ENCODE results near the gene MSH2. TPM values are rescaled to one million over a fixed set of nuclear protein-coding genes. Genes with fewer than 3 reads are reported as not detected.
"Not testable (repeated sequence)": the region's sequence is repeated elsewhere in the genome, so short reads cannot be mapped to it uniquely, and the experiment has no call there.

Gene MSH2
- total and polyA plus RNA-seq, 2 donors (not counting 3 experiments of a cell fraction or from before 2014, with no cell fraction given): 9.7 to 30.5 TPM

DNA sequence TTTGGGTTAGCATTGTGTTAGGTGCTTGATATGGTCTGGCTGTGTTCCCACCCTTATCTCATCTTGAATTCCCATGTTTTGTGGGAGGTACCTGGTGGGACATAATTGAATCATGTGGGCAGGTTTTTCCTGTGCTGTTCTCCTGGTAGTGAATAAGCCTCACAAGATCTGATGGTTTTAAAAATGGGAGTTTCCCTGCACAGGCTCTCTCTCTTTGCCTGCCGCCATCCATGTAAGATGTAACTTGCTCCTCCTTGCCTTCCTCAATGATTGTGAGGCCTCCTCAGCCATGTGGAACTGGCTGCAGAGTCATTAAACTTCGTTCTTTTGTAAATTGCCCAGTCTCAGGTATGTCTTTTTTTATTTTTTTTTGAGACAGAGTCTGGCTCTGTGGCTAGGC lies 2.8 kb downstream of the MSH2 start:
- dilution Hi-C loops (cut with MboI; ENCODE audit: extremely low pct_ligation_motif_present, low sequenced_read_pairs) (no loop called here), intact Hi-C loops (cut with micrococcal nuclease) (no loop called here)
- H3K9me3 ChIP-seq (replicated peaks; ENCODE audit: control insufficient read depth, insufficient read depth, low read length): no peaks in the 10 kb centered on the region
- H3K4me2 ChIP-seq (ENCODE audit: insufficient read depth, low read length): no peak overlapping the region
- peaks cover 14% of the 10 kb centered on the region for H3K4me1 ChIP-seq (ENCODE audit: control insufficient read depth, extremely low read depth, insufficient read depth, low read length)
- H3K27ac ChIP-seq (ENCODE audit: insufficient read depth, low read depth, low read length): no peak overlapping the region
- no TSS peak for BruUV-seq (replicated peaks)
- no peak overlapping the region for H2AFZ ChIP-seq (ENCODE audit: low read depth, low read length)
- no peaks in the 10 kb centered on the region for H4K20me1 ChIP-seq (replicated peaks; ENCODE audit: control insufficient read depth, extremely low read depth, insufficient read depth, low read length)
- FAIRE-seq: no peak
- TF ChIP-seq EZH2 (IDR thresholded peaks at IDR 0.05; ENCODE audit: borderline replicate concordance, low read depth, low read length, severe bottlenecking) (no peak), MYC (IDR thresholded peaks at IDR 0.05; ENCODE audit: low read depth, low read length) (no peak), JUN (IDR thresholded peaks at IDR 0.05; ENCODE audit: borderline replicate concordance, insufficient read depth, insufficient read length, low read depth) (no peak), POLR2A (IDR thresholded peaks at IDR 0.05; ENCODE audit: low read depth, low read length) (no peak), CTCF (IDR thresholded peaks at IDR 0.05; ENCODE audit: extremely low read depth in 1 of 2, insufficient read depth in 1 of 2, low read depth in 1 of 2, low read length in 2 of 2) (no peak), GATA2 (IDR thresholded peaks at IDR 0.05; ENCODE audit: insufficient read depth, insufficient read length, low read depth, low read length) (no peak), POLR2AphosphoS5 (IDR thresholded peaks at IDR 0.05; ENCODE audit: insufficient read depth, low read depth, low read length) (no peak), FOS (IDR thresholded peaks at IDR 0.05; ENCODE audit: borderline replicate concordance, insufficient read depth, low read length) (no peak)
- TF ChIP-seq, protein P1, sequence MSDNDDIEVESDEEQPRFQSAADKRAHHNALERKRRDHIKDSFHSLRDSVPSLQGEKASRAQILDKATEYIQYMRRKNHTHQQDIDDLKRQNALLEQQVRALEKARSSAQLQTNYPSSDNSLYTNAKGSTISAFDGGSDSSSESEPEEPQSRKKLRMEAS (IDR thresholded peaks at IDR 0.05; ENCODE audit: insufficient read depth, insufficient read length): no peak
- peaks cover 30% of the 10 kb centered on the region for H3K79me2 ChIP-seq (ENCODE audit: control insufficient read depth, insufficient read depth, low read length)
- H3K36me3 ChIP-seq (ENCODE audit: control insufficient read depth in 2 of 2, extremely low read depth in 1 of 2, insufficient read depth in 2 of 2, low read length in 2 of 2): no peaks in the 10 kb centered on the region
- no peak overlapping the region for H3K9ac ChIP-seq (replicated peaks; ENCODE audit: extremely low read depth, insufficient read depth, low read length)
- H3K27me3 ChIP-seq (ENCODE audit: control insufficient read depth in 2 of 2, insufficient read depth in 2 of 2, low read length in 2 of 2): no peaks in the 10 kb centered on the region
- no peak overlapping the region for H3K4me3 ChIP-seq (replicated peaks in 1 of 3; ENCODE audit: insufficient read depth in 1 of 3, low read depth in 1 of 3, low read length in 3 of 3)
- no peaks in the 10 kb centered on the region for H3K9me1 ChIP-seq (replicated peaks; ENCODE audit: control insufficient read depth, extremely low read depth, insufficient read depth, low read length)
- no peak for DNase-seq (ENCODE audit: low read depth, low spot score)
- ChIA-PET CTCF (no interaction called here), POLR2A (no interaction called here)

DNA sequence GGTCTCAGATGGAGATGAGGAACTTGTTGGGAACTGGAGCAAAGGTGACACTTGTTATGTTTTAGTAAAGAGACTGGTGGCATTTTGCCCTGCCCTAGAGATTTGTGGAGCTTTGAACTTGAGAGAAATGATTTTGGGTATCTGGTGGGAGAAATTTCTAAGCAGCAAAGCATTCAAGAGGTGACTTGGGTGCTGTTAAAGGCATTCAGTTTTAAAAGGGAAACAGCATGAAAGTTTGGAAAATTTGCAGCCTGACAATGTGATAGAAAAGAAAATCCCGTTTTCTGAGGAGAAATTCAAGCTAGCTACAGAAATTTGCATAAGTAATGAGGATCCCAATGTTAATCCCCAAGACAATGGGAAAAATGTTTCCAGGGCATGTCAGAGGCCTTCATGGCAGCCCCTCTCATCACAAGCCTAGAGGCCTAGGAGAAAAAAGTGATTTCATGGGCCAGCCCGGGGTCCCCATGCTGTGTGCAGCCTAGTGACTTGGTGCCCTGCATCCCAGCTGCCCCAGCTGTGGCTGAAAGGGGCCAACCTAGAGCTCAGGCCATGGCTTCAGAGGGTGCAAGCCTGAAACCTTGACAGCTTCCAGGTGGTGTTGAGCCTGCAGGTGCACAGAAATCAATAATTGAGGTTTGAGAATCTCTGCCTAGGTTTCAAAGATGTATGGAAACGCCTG lies 3.8 kb downstream of the MSH2 start:
- H3K4me3 ChIP-seq (replicated peaks in 1 of 3; ENCODE audit: insufficient read depth in 1 of 3, low read depth in 1 of 3, low read length in 3 of 3); BruUV-seq (replicated peaks); POLR2A ChIA-PET; H2AFZ ChIP-seq (ENCODE audit: low read depth, low read length); FAIRE-seq; H3K9me3 ChIP-seq (replicated peaks; ENCODE audit: control insufficient read depth, insufficient read depth, low read length); H3K9ac ChIP-seq (replicated peaks; ENCODE audit: extremely low read depth, insufficient read depth, low read length); DNase-seq (ENCODE audit: low read depth, low spot score); intact Hi-C loops (cut with micrococcal nuclease); dilution Hi-C loops (cut with MboI; ENCODE audit: extremely low pct_ligation_motif_present, low sequenced_read_pairs); H3K4me2 ChIP-seq (ENCODE audit: insufficient read depth, low read length); H3K36me3 ChIP-seq (ENCODE audit: control insufficient read depth in 2 of 2, extremely low read depth in 1 of 2, insufficient read depth in 2 of 2, low read length in 2 of 2); H3K27me3 ChIP-seq (ENCODE audit: control insufficient read depth in 2 of 2, insufficient read depth in 2 of 2, low read length in 2 of 2); H4K20me1 ChIP-seq (replicated peaks; ENCODE audit: control insufficient read depth, extremely low read depth, insufficient read depth, low read length); H3K9me1 ChIP-seq (replicated peaks; ENCODE audit: control insufficient read depth, extremely low read depth, insufficient read depth, low read length); H3K27ac ChIP-seq (ENCODE audit: insufficient read depth, low read depth, low read length): not testable (repeated sequence)
- Histone ChIP-seq H3K4me1 (ENCODE audit: control insufficient read depth, extremely low read depth, insufficient read depth, low read length) (peaks cover 14% of the 10 kb centered on the region), H3K79me2 (ENCODE audit: control insufficient read depth, insufficient read depth, low read length) (peaks cover 30% of the 10 kb centered on the region)
- CTCF ChIA-PET: interaction anchor here (1.7 kb wide), 1 partner anchor 71 kb away, joined by 5 read pairs; no protein-coding TSS in a partner anchor

DNA sequence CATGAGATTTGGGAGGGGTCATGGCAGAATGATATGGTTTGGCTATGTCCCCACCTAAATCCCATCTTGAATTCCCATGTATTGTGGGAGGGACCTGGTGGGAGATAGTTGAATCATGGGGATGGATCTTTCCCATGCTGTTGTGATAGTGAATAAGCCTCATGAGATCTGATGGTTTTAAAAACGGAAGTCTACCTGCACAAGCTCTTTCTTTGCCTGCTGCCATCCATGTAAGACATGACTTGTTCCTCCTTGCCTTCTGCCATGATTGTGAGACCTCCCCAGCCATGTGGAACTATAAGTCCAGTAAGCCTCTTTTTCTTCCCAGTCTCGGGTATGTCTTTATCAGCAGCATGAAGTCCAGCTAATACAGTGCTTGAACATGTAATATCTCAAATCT lies 5.0 kb downstream of the MSH2 start:
- dilution Hi-C loops (cut with MboI; ENCODE audit: extremely low pct_ligation_motif_present, low sequenced_read_pairs); POLR2A ChIA-PET: not testable (repeated sequence)
- CTCF ChIA-PET: interaction anchor here (1.7 kb wide), 2 partner anchors 20 to 72 kb away, joined by 5 read pairs; no protein-coding TSS in a partner anchor

More for the DNA sequence above, 5.0 kb downstream of the MSH2 start:
- H3K9ac ChIP-seq (replicated peaks; ENCODE audit: extremely low read depth, insufficient read depth, low read length); H2AFZ ChIP-seq (ENCODE audit: low read depth, low read length); BruUV-seq (replicated peaks); H3K27ac ChIP-seq (ENCODE audit: insufficient read depth, low read depth, low read length); H3K9me3 ChIP-seq (replicated peaks; ENCODE audit: control insufficient read depth, insufficient read depth, low read length); intact Hi-C loops (cut with micrococcal nuclease); H3K4me1 ChIP-seq (ENCODE audit: control insufficient read depth, extremely low read depth, insufficient read depth, low read length); H4K20me1 ChIP-seq (replicated peaks; ENCODE audit: control insufficient read depth, extremely low read depth, insufficient read depth, low read length); DNase-seq (ENCODE audit: low read depth, low spot score); FAIRE-seq; H3K4me2 ChIP-seq (ENCODE audit: insufficient read depth, low read length); H3K36me3 ChIP-seq (ENCODE audit: control insufficient read depth in 2 of 2, extremely low read depth in 1 of 2, insufficient read depth in 2 of 2, low read length in 2 of 2); H3K4me3 ChIP-seq (replicated peaks in 1 of 3; ENCODE audit: insufficient read depth in 1 of 3, low read depth in 1 of 3, low read length in 3 of 3); H3K27me3 ChIP-seq (ENCODE audit: control insufficient read depth in 2 of 2, insufficient read depth in 2 of 2, low read length in 2 of 2); H3K9me1 ChIP-seq (replicated peaks; ENCODE audit: control insufficient read depth, extremely low read depth, insufficient read depth, low read length): not testable (repeated sequence)
- peaks cover 30% of the 10 kb centered on the region for H3K79me2 ChIP-seq (ENCODE audit: control insufficient read depth, insufficient read depth, low read length)
